Smooth muscle cell (in vitro differentiated cells): ENCODE data around the gene CCDC148. TPM values are rescaled to one million over a fixed set of nuclear protein-coding genes. Genes with fewer than 3 reads are reported as not detected.

ENCODE experiments used
- DNase-seq: peaks from one replicate; lab custom pipeline; 2025; ENCODE audit not compliant: unreplicated experiment; lab: John Stamatoyannopoulos, UW
- H2AFZ ChIP-seq: fragments of 200-600 bp; sonication (generic); 2 replicates; pipeline ENCODE4 v1.6.0; 2016; ENCODE audit warnings: antibody characterized with exemption, low read depth, mild to moderate bottlenecking
- H3F3A ChIP-seq: fragments of 200-600 bp; sonication (generic); 2 replicates; pipeline ENCODE4 v1.6.0; 2017; ENCODE audit warnings: antibody characterized with exemption, low read depth
- H3K27ac ChIP-seq: fragments of 200-600 bp; sonication (generic); 2 replicates; pipeline ENCODE4 v1.5.1; 2016; ENCODE audit warnings: low read depth, mild to moderate bottlenecking
- H3K27me3 ChIP-seq: fragments of 200-600 bp; sonication (generic); 2 replicates; pipeline ENCODE4 v1.6.1; 2016; ENCODE audit warnings: low read depth, mild to moderate bottlenecking
- H3K36me3 ChIP-seq: fragments of 200-600 bp; sonication (generic); 2 replicates; pipeline ENCODE4 v1.5.1; 2016; ENCODE audit warnings: low read depth
- H3K4me1 ChIP-seq: fragments of 200-600 bp; sonication (generic); 2 replicates; pipeline ENCODE4 v1.5.1; 2016; ENCODE audit warnings: low read depth
- H3K4me2 ChIP-seq: fragments of 200-600 bp; sonication (generic); 2 replicates; pipeline ENCODE4 v1.6.0; 2016; ENCODE audit warnings: mild to moderate bottlenecking
- H3K4me3 ChIP-seq: fragments of 200-600 bp; sonication (generic); 2 replicates; pipeline ENCODE4 v1.5.1; 2016; ENCODE audit warnings: mild to moderate bottlenecking
- H3K79me2 ChIP-seq: fragments of 200-600 bp; sonication (generic); 2 replicates; pipeline ENCODE4 v1.6.0; 2016; ENCODE audit warnings: low read depth, mild to moderate bottlenecking
- H3K9ac ChIP-seq: fragments of 200-600 bp; sonication (generic); 2 replicates; pipeline ENCODE4 v1.6.0; 2016; ENCODE audit warnings: low read depth
- H3K9me3 ChIP-seq: fragments of 200-600 bp; sonication (generic); replicated peaks from 2 replicates; pipeline ENCODE4 v1.5.1; 2016; ENCODE audit warnings: low read depth
- H4K20me1 ChIP-seq: fragments of 200-600 bp; sonication (generic); 2 replicates; pipeline ENCODE4 v1.6.0; 2016; ENCODE audit warnings: low read depth
- CTCF ChIP-seq: fragments of 200-600 bp; sonication (generic); IDR thresholded peaks from 2 replicates; pipeline ENCODE4 v1.5.1; 2017; ENCODE audit warnings: borderline replicate concordance, mild to moderate bottlenecking, antibody characterized with exemption; ENCODE audit not compliant: insufficient read depth, poor library complexity, severe bottlenecking
- WGBS: methylation state at CpG from one replicate; pipeline ENCODE4 v1.1.7; 2016; ENCODE audit warnings: low lambda C conversion rate; 5-methylcytosine and 5-hydroxymethylcytosine counted together
- polyA plus RNA-seq: library from polyadenylated mRNA; unstranded; fragments of >200 nt; fragmentation: Nextera tagmentation; extraction: Ambion mirVana; gene quantifications from 2 replicates; pipeline ENCODE4 v1.2.1, GENCODE V29; 2016
- total RNA-seq: library from RNA; depleted of rRNA; stranded (reverse); fragments of >200 nt; gene quantifications from 2 replicates; pipeline ENCODE4 v1.2.3, GENCODE V29; 2014

The CCDC148 gene
- total and polyA plus RNA-seq, 2 experiments from 2014 or later = 0.09 TPM; not detected in 1

- no peak overlapping the region for H2AFZ ChIP-seq
- no peaks in the 10 kb centered on the region for H3F3A ChIP-seq
- no peaks in the 10 kb centered on the region for H3K36me3 ChIP-seq
- no peaks in the 10 kb centered on the region for H4K20me1 ChIP-seq
- no peak for TF ChIP-seq CTCF
- no peaks in the 10 kb centered on the region for H3K9me3 ChIP-seq
- no peak for DNase-seq
- no peak overlapping the region for H3K9ac ChIP-seq
- no peaks in the 10 kb centered on the region for H3K79me2 ChIP-seq
- no peak overlapping the region for H3K4me3 ChIP-seq
- 91% methylated on average over 4 of the region's 4 CpGs for WGBS
- no peaks in the 10 kb centered on the region for H3K27me3 ChIP-seq
- H3K4me1 ChIP-seq = no peaks in the 10 kb centered on the region
- no peak overlapping the region for H3K27ac ChIP-seq
- H3K4me2 ChIP-seq = no peak overlapping the region
These were observed 235.2 kb downstream of the CCDC148 start for GRCh38 chr2:158221063-158222020.

GRCh38 chr2:158217593-158217992, 239.0 kb downstream of the CCDC148 start:
- no peaks in the 10 kb centered on the region for H4K20me1 ChIP-seq
- peaks cover 4% of the 10 kb centered on the region for H3K4me1 ChIP-seq
- no peaks in the 10 kb centered on the region for H3K36me3 ChIP-seq
- H3K79me2 ChIP-seq = no peaks in the 10 kb centered on the region
- no peak for TF ChIP-seq CTCF
- DNase-seq = no peak
- no peak overlapping the region for H3K27ac ChIP-seq
- H3K27me3 ChIP-seq = no peaks in the 10 kb centered on the region
- no peak overlapping the region for H2AFZ ChIP-seq
- H3K9me3 ChIP-seq = no peaks in the 10 kb centered on the region
- no peaks in the 10 kb centered on the region for H3F3A ChIP-seq
- H3K9ac ChIP-seq = no peak overlapping the region
- 84% methylated on average over 8 of the region's 8 CpGs for WGBS
- no peak overlapping the region for H3K4me3 ChIP-seq
- H3K4me2 ChIP-seq = no peak overlapping the region

GRCh38 chr2:158214431-158214830, 242.1 kb downstream of the CCDC148 start:
- Histone ChIP-seq H3K4me2 (no peak overlapping the region), H3K27me3 (no peaks in the 10 kb centered on the region), H3K9me3 (no peaks in the 10 kb centered on the region), H4K20me1 (no peaks in the 10 kb centered on the region), H3K4me1 (peaks cover 4% of the 10 kb centered on the region), H3K4me3 (no peak overlapping the region), H3F3A (no peaks in the 10 kb centered on the region), H3K9ac (no peak overlapping the region), H2AFZ (no peak overlapping the region), H3K79me2 (no peaks in the 10 kb centered on the region), H3K36me3 (no peaks in the 10 kb centered on the region), H3K27ac (no peak overlapping the region)
- WGBS = 60% methylated on average over 2 of the region's 2 CpGs
- TF ChIP-seq CTCF = no peak
- DNase-seq = no peak
